A549 (cell line): ENCODE results near the gene PTPRN2. TPM values are rescaled to one million over a fixed set of nuclear protein-coding genes. Genes with fewer than 3 reads are reported as not detected.

ENCODE experiments used
- ATAC-seq, 2 experiments: fragments of 200-7000 bp in 1 of 2; fragments of >200 bp in 1 of 2; cut with Nextera tagmentation in 1 of 2; cut with Tn5 transposase in 1 of 2; 3 replicates each; pipeline versions ENCODE4 v1.8.0 to v1.9.1; 2018 to 2020; ENCODE audit warnings: mild to moderate bottlenecking in 1 of 2, moderate library complexity in 1 of 2
- CTCF ChIA-PET: fragments of 300-600 bp; sonication (Branson Sonifier 250); formaldehyde crosslinking; extraction: SDS; loops from one replicate; lab custom pipeline; 2021; ENCODE audit warnings: antibody characterized with exemption, inconsistent platforms; lab: Yijun Ruan, JAX
- POLR2A ChIA-PET: fragments of 350-600 bp; formaldehyde crosslinking; extraction: SDS; loops from one replicate; lab custom pipeline; 2021; ENCODE audit warnings: antibody characterized with exemption, inconsistent platforms; lab: Yijun Ruan, JAX
- DNase-seq, 2 experiments: peaks; one replicate each; pipeline versions ENCODE4 v3.0.0 to v3.0.0-alpha.2; 2011 to 2016; ENCODE audit warnings: low read depth in 1 of 2, low spot score in 1 of 2
- FAIRE-seq: peaks from 2 replicates; lab custom pipeline; 2011; peaks lifted over from hg19 to GRCh38; lab: Jason Lieb, UNC
- H3K27ac ChIP-seq, 2 experiments: fragments of >200 bp; sonication (Bioruptor Twin); formaldehyde crosslinking; 3 replicates each; pipeline ENCODE4 v1.5.1; 2016 to 2017
- H3K4me1 ChIP-seq: fragments of >200 bp; sonication (Bioruptor Twin); formaldehyde crosslinking; 3 replicates; pipeline ENCODE4 v1.6.1; 2016
- H3K4me2 ChIP-seq: fragments of >200 bp; sonication (Bioruptor Twin); formaldehyde crosslinking; 3 replicates; pipeline ENCODE4 v1.6.1; 2016
- H3K4me3 ChIP-seq: fragments of >200 bp; sonication (Bioruptor Twin); formaldehyde crosslinking; 3 replicates; pipeline ENCODE4 v1.5.1; 2016
- H3K9me3 ChIP-seq: fragments of >200 bp; sonication (Bioruptor Twin); formaldehyde crosslinking; 3 replicates; pipeline ENCODE4 v1.6.1; 2016
- ATOH8 ChIP-seq: fragments of 250-450 bp; sonication (Bioruptor Pico); IDR thresholded peaks from 2 replicates; pipeline ENCODE4 v1.5.0; 2020; ENCODE audit warnings: low read depth, mild to moderate bottlenecking, moderate library complexity
- BCL3 ChIP-seq: fragments of >200 bp; sonication (Bioruptor Twin); formaldehyde crosslinking; IDR thresholded peaks from 3 replicates; pipeline ENCODE4 v1.6.1; 2016
- BHLHE40 ChIP-seq: IDR thresholded peaks from 2 replicates; pipeline ENCODE4 v1.6.1; 2012; ENCODE audit warnings: low read depth, low read length, inconsistent platforms
- CBX2 ChIP-seq: fragments of 200-600 bp; sonication (generic); IDR thresholded peaks from 2 replicates; pipeline ENCODE4 v1.6.1; 2016; ENCODE audit warnings: low read depth, mild to moderate bottlenecking, borderline replicate concordance
- CEBPB ChIP-seq, 2 experiments: fragments of >200 bp in 1 of 2; sonication (Bioruptor Twin) in 1 of 2; formaldehyde crosslinking in 1 of 2; IDR thresholded peaks; 2 replicates each; pipeline ENCODE4 v1.6.1; 2012 to 2016
- CHD4 ChIP-seq: fragments of 200-600 bp; sonication (generic); IDR thresholded peaks from 2 replicates; pipeline ENCODE4 v1.6.1; 2016; ENCODE audit warnings: antibody characterized with exemption, mild to moderate bottlenecking, borderline replicate concordance
- E2F6 ChIP-seq: IDR thresholded peaks from 2 replicates; pipeline ENCODE4 v1.6.1; 2012; ENCODE audit warnings: low read depth, borderline replicate concordance
- EHMT2 ChIP-seq: fragments of 200-600 bp; sonication (generic); IDR thresholded peaks from 2 replicates; pipeline ENCODE4 v1.6.1; 2016; ENCODE audit warnings: antibody characterized with exemption, low read depth, mild to moderate bottlenecking, moderate library complexity
- ESRRA ChIP-seq: fragments of 150-350 bp; IDR thresholded peaks from 2 replicates; pipeline ENCODE4 v1.6.1; 2014; ENCODE audit warnings: mild to moderate bottlenecking, low read length, borderline replicate concordance
- FOSB ChIP-seq: fragments of 250-450 bp; sonication (Bioruptor Pico); IDR thresholded peaks from 2 replicates; pipeline ENCODE4 v1.5.0; 2020; ENCODE audit warnings: mild to moderate bottlenecking, moderate library complexity
- HDAC2 ChIP-seq: fragments of 200-600 bp; sonication (generic); IDR thresholded peaks from 2 replicates; pipeline ENCODE4 v1.6.1; 2016
- HMGXB4 ChIP-seq: fragments of 250-450 bp; sonication (Bioruptor Pico); IDR thresholded peaks from 2 replicates; pipeline ENCODE4 v1.5.0; 2021; ENCODE audit warnings: mild to moderate bottlenecking, moderate library complexity, borderline replicate concordance
- JUN ChIP-seq, 2 experiments: fragments of >200 bp; sonication (Bioruptor Twin); formaldehyde crosslinking; IDR thresholded peaks; 2 replicates in 1 of 2; 3 replicates in 1 of 2; pipeline ENCODE4 v1.6.1; 2016 to 2017
- JUNB ChIP-seq: fragments of >200 bp; sonication (Bioruptor Twin); formaldehyde crosslinking; IDR thresholded peaks from 2 replicates; pipeline ENCODE4 v1.6.1; 2016
- KDM1A ChIP-seq: fragments of 200-600 bp; sonication (generic); IDR thresholded peaks from 2 replicates; pipeline ENCODE4 v1.6.1; 2016; ENCODE audit warnings: low read depth, mild to moderate bottlenecking
- KDM5A ChIP-seq: fragments of 200-600 bp; sonication (generic); IDR thresholded peaks from 2 replicates; pipeline ENCODE4 v1.6.1; 2016; ENCODE audit warnings: antibody characterized with exemption, mild to moderate bottlenecking
- MAX ChIP-seq: IDR thresholded peaks from 2 replicates; pipeline ENCODE4 v1.6.1; 2012
- MYC ChIP-seq: IDR thresholded peaks from 2 replicates; pipeline ENCODE4 v1.6.1; 2012; ENCODE audit warnings: mild to moderate bottlenecking, inconsistent platforms, low read length, improper control_type of control experiment, borderline replicate concordance
- NPAS2 ChIP-seq: fragments of 250-450 bp; sonication (Bioruptor Pico); IDR thresholded peaks from 2 replicates; pipeline ENCODE4 v1.8.0; 2022; ENCODE audit warnings: mild to moderate bottlenecking, moderate library complexity, borderline replicate concordance
- NR3C1 ChIP-seq: fragments of >200 bp; sonication (Bioruptor Twin); formaldehyde crosslinking; IDR thresholded peaks from 3 replicates; pipeline ENCODE4 v1.6.1; 2017
- POLR2A ChIP-seq: IDR thresholded peaks from 2 replicates; pipeline ENCODE4 v1.6.1; 2012; ENCODE audit warnings: mild to moderate bottlenecking, low read length
- RARB ChIP-seq: fragments of 250-450 bp; sonication (Bioruptor Pico); IDR thresholded peaks from 2 replicates; pipeline ENCODE4 v1.8.0; 2021; ENCODE audit warnings: mild to moderate bottlenecking, moderate library complexity
- RCOR1 ChIP-seq: fragments of 150-350 bp; IDR thresholded peaks from 2 replicates; pipeline ENCODE4 v1.6.1; 2014; ENCODE audit warnings: antibody characterized with exemption, low read length, low read depth
- RFX5 ChIP-seq: fragments of 450-650 bp; IDR thresholded peaks from 2 replicates; pipeline ENCODE4 v1.7.1; 2014; ENCODE audit warnings: antibody characterized with exemption, mild to moderate bottlenecking, moderate library complexity
- ZC3H11A ChIP-seq: fragments of 450-650 bp; IDR thresholded peaks from 2 replicates; pipeline ENCODE4 v1.6.1; 2014; ENCODE audit warnings: antibody characterized with exemption, mild to moderate bottlenecking
- ZFP36 ChIP-seq: fragments of 450-650 bp; IDR thresholded peaks from 2 replicates; pipeline ENCODE4 v1.6.1; 2014; ENCODE audit warnings: borderline replicate concordance; ENCODE audit not compliant: partially characterized antibody
- ZNF302 ChIP-seq: fragments of 250-450 bp; sonication (Bioruptor Pico); IDR thresholded peaks from 2 replicates; pipeline ENCODE4 v1.9.0; 2021; ENCODE audit warnings: inconsistent platforms, mild to moderate bottlenecking, moderate library complexity
- WGBS: methylation state at CpG from one replicate; pipeline ENCODE4 v1.1.6; 2017; ENCODE audit errors: missing lambda C conversion rate; 5-methylcytosine and 5-hydroxymethylcytosine counted together
- polyA plus RNA-seq, 4 experiments: library from polyadenylated mRNA; depleted of rRNA in 3 of 4; stranded (reverse); fragments of >200 nt; fragmentation: RNase III in 1 of 4; extraction: RNeasy Plus Mini Kit Qiagen cat#74134 plus additional on column Dnase treatment in 1 of 4; gene quantifications; 2 replicates in 3 of 4; 3 replicates in 1 of 4; pipeline ENCODE4 v1.2.3, GENCODE V29; 2011 to 2017

PTPRN2 gene
- polyA plus RNA-seq, 2 of the 4 experiments (the other 2 are of a cell fraction) = 0.41 to 1.2 TPM

GRCh38 chr7:157886266-157886665 lies 701.4 kb downstream of the PTPRN2 start (continued):
- TF ChIP-seq HMGXB4 (CRISPR knock-in tag) (no peak), NR3C1 (no peak), JUNB (no peak)
- TF ChIP-seq, all 56 proteins: peak for 0

GRCh38 chr7:157885140-157885539 lies 702.5 kb downstream of the PTPRN2 start:
- ATAC-seq = no peak
- no peak overlapping the region for H3K4me2 ChIP-seq
- FAIRE-seq = no peak
- H3K4me1 ChIP-seq = no peaks in the 10 kb centered on the region
- no peak overlapping the region for H3K27ac ChIP-seq
- TF ChIP-seq HDAC2 (no peak), E2F6 (no peak), RCOR1 (no peak), RFX5 (no peak)
- DNase-seq = no peak
- WGBS = 13% methylated on average over 3 of the region's 6 CpGs
- POLR2A ChIA-PET = no interaction called here
- CTCF ChIA-PET = no interaction called here
- peaks cover 9% of the 10 kb centered on the region; the same call in 2 of the 3 replicates for H3K9me3 ChIP-seq
- no peak overlapping the region for H3K4me3 ChIP-seq

GRCh38 chr7:157884461-157885062 lies 703.1 kb downstream of the PTPRN2 start:
- CTCF ChIA-PET = no interaction called here
- H3K4me2 ChIP-seq = no peak overlapping the region
- WGBS = 12% methylated on average over 9 of the region's 9 CpGs
- TF ChIP-seq CEBPB (IDR thresholded peaks at IDR 0.05) (no peak), JUN (IDR thresholded peaks at IDR 0.05) (no peak), RARB (no peak), MYC (no peak), EHMT2 (no peak), MAX (no peak), RCOR1 (no peak), KDM1A (no peak), FOSB (CRISPR knock-in tag) (no peak), ZFP36 (no peak)
- no peak overlapping the region for H3K27ac ChIP-seq
- H3K4me1 ChIP-seq = no peaks in the 10 kb centered on the region
- no peak for ATAC-seq
- POLR2A ChIA-PET = no interaction called here
- DNase-seq = no peak
- peaks cover 9% of the 10 kb centered on the region; the same call in 2 of the 3 replicates for H3K9me3 ChIP-seq
- no peak for FAIRE-seq
- no peak overlapping the region for H3K4me3 ChIP-seq

- POLR2A ChIA-PET = no interaction called here
- FAIRE-seq (no peak), ATAC-seq (no peak), DNase-seq (no peak)
- Histone ChIP-seq H3K4me2 (no peak overlapping the region), H3K4me3 (no peak overlapping the region), H3K27ac (no peak overlapping the region), H3K9me3 (peaks cover 9% of the 10 kb centered on the region; the same call in 2 of the 3 replicates), H3K4me1 (no peaks in the 10 kb centered on the region)
- WGBS = 51% methylated on average over 8 of the region's 8 CpGs
- CTCF ChIA-PET = no interaction called here
- TF ChIP-seq BCL3 (no peak), ZC3H11A (no peak), CEBPB (IDR thresholded peaks at IDR 0.05) (no peak), ATOH8 (CRISPR knock-in tag) (no peak), MAX (no peak), NPAS2 (no peak), ESRRA (no peak), BHLHE40 (no peak), RFX5 (no peak), CHD4 (no peak), CBX2 (no peak), KDM5A (no peak), POLR2A (no peak), E2F6 (no peak), ZNF302 (CRISPR knock-in tag) (no peak)
Observed at GRCh38 chr7:157881048-157881771, 706.4 kb downstream of the PTPRN2 start.
